GM18498 (cell line): Measurements from ENCODE around the gene DLX2.

Source experiments
- ATAC-seq: cut with Tn5 transposase; IDR thresholded peaks from one replicate; pipeline ENCODE4 v1.9.1; 2021; ENCODE audit warnings: mild to moderate bottlenecking, moderate library complexity; ENCODE audit not compliant: unreplicated experiment

Gene DLX2

GRCh38 chr2:172107690-172108586 lies 5.2 kb upstream of the DLX2 start:
- ATAC-seq = no peak

- no peak for ATAC-seq
Observed at GRCh38 chr2:172106108-172106961, 3.6 kb upstream of the DLX2 start.

- ATAC-seq = no peak
Observed at GRCh38 chr2:172105471-172106107, 2.9 kb upstream of the DLX2 start.

- no peak for ATAC-seq
Observed at GRCh38 chr2:172103471-172104272, 972 bp upstream of the DLX2 start.

GRCh38 chr2:172101821-172102390 lies 794 bp downstream of the DLX2 start:
- ATAC-seq = no peak

- no peak for ATAC-seq
Observed at GRCh38 chr2:172100935-172101820, 1.5 kb downstream of the DLX2 start.

GRCh38 chr2:172100080-172100934 lies 2.4 kb downstream of the DLX2 start:
- ATAC-seq = no peak

GRCh38 chr2:172099472-172100079 lies 3.1 kb downstream of the DLX2 start:
- no peak for ATAC-seq

- ATAC-seq = no peak
Observed at GRCh38 chr2:172098650-172099471, 3.8 kb downstream of the DLX2 start.

- ATAC-seq = no peak
Observed at GRCh38 chr2:172098287-172098649, 4.4 kb downstream of the DLX2 start.

GRCh38 chr2:172097557-172098131 lies 5.1 kb downstream of the DLX2 start:
- ATAC-seq = no peak

GRCh38 chr2:172096626-172097547 lies 5.8 kb downstream of the DLX2 start:
- ATAC-seq = no peak

- ATAC-seq = no peak
Observed at GRCh38 chr2:172095905-172096625, 6.6 kb downstream of the DLX2 start.

- no peak for ATAC-seq
Observed at GRCh38 chr2:172095146-172095904, 7.4 kb downstream of the DLX2 start.
